Loucy (cell line): Measurements from ENCODE around the gene REM1.

Experiments
- EZH2phosphoT487 ChIP-seq: fragments of 200-600 bp; IDR thresholded peaks from 2 replicates; pipeline ENCODE4 v1.6.1; 2018; ENCODE audit warnings: antibody characterized with exemption, mild to moderate bottlenecking, moderate library complexity, borderline replicate concordance
- TF ChIP-seq, protein P1 (sequence below): fragments of 200-600 bp; sonication (generic); conservative IDR thresholded peaks from 2 replicates; pipeline ENCODE4 v1.5.1; 2014; ENCODE audit warnings: mild to moderate bottlenecking, antibody characterized with exemption, low read length

DNA sequence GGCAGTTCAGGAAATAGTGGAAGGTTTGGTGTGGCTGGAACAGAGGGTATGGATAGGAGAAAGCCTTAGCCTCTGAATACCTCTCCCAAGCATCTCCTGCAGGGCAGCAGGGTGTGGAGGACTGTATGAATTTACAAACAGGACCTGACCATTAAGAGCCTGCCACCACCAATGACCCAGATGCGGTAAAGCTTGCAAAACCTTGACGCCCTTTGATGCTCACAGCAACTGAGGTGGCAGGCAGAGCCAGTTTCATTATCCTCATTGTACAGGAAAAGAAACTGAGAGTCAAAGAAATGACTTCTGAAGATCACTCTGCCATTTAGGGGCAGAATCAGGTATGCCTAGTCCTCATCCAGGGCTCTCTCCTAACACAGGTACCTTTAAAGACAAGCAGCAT lies 41.6 kb downstream of the REM1 start:
- TF ChIP-seq, protein P1, sequence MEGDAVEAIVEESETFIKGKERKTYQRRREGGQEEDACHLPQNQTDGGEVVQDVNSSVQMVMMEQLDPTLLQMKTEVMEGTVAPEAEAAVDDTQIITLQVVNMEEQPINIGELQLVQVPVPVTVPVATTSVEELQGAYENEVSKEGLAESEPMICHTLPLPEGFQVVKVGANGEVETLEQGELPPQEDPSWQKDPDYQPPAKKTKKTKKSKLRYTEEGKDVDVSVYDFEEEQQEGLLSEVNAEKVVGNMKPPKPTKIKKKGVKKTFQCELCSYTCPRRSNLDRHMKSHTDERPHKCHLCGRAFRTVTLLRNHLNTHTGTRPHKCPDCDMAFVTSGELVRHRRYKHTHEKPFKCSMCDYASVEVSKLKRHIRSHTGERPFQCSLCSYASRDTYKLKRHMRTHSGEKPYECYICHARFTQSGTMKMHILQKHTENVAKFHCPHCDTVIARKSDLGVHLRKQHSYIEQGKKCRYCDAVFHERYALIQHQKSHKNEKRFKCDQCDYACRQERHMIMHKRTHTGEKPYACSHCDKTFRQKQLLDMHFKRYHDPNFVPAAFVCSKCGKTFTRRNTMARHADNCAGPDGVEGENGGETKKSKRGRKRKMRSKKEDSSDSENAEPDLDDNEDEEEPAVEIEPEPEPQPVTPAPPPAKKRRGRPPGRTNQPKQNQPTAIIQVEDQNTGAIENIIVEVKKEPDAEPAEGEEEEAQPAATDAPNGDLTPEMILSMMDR = no peak
- TF ChIP-seq EZH2phosphoT487 = no peak
